HG03575 (cell line): Measurements from ENCODE around the gene RBMS3.

Experiments used
- ATAC-seq: cut with Tn5 transposase; IDR thresholded peaks from one replicate; pipeline ENCODE4 v1.9.1; 2021; ENCODE audit not compliant: unreplicated experiment, insufficient number of reproducible peaks, low FRiP score; ENCODE audit errors: extremely low read depth

RBMS3 gene

DNA sequence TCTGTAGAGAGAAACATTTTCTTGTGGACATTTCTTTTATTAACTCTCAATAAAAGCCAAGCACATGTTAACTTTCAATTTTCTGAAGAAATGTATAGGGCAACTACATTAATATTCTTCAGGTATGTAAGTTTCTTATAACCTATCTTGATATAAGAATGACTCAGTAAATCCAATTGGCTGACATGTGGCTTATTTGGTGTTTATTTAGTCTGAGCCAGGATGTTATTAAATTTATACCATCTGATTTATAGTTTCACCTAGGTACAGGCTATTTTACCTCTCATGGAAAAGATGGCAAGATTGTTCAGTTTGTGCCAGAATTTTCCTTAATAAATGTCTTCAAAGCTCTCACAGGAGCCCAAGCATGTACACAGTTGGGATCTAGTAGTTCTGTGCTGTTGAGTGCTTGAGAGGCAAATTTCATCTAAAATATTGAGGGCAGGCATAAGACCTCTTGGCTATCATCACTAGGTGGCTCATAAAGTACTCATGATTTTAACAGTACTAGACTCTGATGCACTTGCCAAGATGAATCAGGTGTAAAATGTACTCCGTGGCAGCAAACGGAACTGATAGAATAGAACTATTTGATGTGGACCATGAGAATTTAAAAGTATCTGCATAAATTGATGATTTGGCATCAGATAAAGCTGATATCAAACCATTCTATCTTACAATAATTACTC, 631.9 kb downstream of the RBMS3 start:
- no peak for ATAC-seq

DNA sequence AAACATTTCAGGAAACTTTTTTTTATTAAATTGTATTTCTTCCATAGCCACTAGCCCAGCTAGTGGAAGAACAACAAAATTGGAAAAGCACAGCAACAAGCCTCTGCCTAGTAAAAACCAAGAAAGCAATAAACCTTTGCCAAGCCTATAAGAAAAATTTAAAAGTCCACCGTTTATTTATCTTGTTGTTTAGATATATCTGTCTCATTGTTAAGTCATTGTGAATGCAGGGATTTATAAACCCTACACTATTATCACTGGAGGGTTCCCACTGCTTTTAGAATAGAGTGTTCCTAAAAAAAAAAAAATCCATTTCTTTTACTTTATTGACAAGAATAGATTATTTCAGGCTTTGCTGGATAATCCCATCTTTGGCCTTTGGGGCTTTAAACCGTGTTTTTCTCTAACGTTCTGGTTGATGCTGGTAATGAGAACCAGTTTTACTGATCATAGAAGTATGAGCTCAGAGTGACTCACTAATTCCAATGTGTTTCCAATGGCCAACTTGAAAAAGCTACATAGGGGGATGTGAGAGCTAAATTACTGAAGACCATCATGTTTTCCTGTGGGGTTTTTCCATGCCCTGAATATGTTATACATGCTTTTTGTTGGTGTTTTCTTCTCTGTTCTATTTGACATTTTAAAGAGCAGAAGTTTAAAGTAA, 634.1 kb downstream of the RBMS3 start:
- ATAC-seq = no peak

DNA sequence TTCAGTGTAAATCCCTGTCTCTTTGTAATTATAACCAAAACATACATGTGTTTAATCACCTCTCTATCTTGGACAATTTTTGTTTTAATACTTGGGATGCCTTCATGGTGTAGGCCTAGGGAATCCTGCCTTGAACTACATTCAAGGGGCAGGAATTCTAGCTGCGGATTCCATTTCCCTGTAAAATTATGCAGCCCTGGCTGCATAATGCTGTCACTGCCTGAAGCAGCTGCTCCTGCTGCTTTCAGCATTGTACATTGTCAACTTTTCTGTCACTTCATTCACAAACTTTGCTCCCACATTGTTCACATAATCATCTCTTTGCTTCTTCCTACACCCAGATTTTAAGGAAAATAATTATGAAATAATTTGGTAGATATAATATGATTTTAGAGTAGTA, 638.7 kb downstream of the RBMS3 start:
- ATAC-seq = no peak

DNA sequence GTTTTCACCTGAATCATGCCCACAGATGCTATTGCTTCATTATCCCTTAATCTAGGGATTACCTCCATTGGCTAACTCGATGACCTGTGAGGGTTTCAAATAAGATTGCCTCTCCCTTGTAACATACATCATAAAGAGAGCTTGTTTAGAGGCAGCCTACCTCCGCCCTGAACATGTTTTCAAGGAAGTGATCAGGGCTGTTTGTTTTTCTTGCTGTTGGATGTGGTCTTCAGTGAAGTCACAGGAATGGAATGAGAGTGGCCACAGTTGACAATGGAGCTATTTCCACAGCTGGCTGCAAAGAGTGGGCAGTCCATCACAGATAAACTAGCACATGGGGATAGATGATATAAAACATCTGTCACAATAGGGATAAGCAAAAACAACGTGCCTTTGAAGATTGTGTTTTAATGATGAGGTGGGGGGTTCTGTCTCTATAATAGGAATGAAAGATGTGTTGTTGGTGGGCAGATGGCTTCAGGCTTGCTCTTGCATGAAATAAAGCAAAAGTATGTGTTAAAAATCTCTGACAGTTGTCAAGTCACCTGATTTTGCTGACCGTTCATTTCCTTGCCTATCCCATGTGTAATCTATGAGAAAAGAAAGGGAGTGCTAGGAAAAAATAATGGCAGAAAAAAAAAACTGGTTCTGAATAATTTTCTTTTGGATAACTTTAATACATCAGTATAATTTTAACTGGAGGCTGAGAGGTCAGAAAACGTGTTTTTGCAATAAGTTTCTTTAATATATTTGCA, 642.3 kb downstream of the RBMS3 start:
- ATAC-seq = no peak

DNA sequence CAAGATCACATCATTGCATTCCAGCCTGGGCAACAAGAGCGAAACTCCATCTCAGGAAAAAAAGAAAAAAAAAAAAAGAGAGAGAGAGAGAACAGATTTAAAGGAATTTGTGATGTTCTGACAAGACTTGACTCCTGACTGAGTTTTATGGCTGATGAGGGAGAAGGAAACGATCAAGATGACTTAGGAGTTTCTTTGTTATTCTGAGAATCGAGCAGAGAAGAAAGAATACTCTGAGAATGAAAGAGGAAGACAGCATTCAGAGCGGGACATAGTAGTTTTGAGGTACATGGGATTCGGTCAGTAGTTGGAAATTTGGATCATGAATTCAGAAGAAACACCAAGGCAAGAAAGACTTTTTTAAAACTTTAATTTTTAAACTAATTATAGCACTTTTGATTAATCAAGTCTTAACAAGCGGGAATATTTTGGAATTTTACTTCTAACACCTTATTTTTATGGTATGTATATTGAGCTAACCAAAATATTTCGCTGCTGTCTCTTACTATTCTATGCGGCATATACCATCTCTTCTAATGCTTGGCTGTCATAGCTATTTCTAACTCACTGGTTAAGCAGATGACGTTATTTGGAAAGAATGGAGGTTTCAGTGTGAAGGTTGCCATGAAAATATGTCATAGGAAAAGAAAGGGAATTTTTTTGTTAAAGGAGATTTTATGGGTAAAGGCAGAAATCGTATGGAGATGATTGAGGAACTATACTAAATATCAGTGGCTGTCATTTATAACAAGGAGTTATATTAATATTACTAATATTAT, 644.1 kb downstream of the RBMS3 start:
- ATAC-seq = no peak

DNA sequence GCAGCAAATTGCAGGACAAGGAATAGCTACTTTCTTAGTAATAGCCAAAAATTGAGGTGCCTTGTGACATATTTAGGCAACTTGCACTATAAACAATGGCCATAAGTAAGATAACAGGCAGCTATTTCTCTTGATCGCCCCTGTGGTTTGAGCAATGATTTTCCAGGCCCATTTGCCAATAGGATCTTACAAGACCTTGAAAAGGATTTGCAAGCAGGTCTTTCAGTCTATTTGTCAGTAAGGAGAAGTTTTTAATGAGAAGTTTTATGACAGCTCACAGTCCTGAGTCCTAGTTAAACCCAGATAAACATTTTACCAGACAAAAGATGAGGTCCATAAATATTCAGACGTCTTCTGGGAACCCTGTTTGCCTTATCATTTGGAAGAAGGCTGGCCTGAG, 645.5 kb downstream of the RBMS3 start:
- no peak for ATAC-seq

DNA sequence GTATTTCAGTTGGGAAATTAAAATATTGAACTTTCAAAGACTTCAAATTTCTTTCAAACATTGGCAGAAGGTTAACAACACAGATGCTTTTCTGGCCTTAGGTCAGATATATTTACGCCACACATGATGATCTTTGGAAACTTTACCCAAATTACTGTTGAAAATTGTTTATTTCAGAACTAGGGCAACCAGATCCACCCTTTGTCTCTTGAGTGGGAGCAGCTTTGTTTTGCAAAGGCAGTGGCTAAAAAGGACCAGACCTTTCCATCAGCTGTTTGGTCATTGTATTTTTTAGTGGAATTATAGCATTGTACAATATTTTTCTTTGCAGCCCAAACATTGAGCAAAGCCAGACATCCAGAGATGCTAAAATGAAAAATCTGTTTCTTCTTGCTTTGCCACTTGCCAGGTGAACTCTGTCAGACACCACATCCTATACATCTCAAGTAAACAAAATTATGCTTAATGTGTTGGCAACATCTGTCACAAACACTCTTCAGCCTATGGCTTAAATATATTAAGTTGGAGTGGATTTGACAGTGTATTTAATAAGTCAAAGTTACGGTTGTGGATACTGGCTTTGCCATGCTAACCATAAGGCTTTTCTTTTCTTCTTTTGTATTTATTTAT, 651.9 kb downstream of the RBMS3 start:
- ATAC-seq = no peak

DNA sequence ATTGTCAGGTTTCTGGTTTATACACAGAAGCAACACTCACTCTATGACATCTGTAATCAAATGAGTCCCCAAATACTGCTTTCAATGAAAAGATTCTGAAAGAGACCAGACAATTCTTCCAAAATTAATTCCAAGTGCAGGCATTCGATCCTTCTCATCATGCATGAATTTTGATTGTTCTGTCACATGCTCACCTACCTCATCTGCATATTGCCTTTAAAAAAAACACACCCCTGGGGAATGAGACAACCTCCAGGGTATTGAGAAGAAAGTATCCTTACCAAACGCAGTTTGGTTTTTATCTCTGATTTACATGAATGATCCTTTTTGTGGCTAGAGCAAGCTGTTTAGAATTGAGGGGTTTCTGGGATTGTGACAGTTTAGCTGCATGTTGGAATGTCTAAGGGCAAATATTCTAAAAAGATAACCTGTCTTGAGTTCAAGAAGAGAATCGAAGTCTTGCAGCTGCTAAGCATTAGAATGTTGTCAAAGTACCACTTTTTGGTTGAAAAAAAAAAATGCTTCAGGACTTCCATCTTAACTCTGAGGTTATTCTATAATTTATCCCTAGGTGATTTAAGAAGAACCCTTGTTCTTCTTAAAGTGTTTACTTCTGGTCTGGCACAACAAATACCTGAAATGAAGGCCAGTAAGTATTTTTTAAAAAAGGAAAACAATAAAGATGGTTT, 653.1 kb downstream of the RBMS3 start:
- ATAC-seq = no peak

DNA sequence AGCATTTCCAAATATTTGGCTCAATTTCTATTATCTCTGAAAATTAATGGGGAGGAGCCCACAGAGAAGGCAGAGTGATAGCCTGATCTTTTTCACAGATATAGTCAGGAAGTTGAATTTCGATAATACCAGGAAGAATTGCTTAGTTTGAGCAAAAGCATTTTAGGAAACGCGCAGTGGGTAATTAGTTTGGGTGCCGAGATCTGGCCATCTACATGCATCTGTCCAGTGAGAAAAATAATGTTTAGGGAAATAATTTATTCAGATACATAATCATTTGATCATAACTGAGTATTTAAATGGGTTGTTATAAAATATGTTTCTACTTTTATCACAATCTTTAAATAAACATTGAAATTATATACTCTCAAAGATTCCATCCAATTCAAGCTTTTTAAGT, 653.9 kb downstream of the RBMS3 start:
- no peak for ATAC-seq

DNA sequence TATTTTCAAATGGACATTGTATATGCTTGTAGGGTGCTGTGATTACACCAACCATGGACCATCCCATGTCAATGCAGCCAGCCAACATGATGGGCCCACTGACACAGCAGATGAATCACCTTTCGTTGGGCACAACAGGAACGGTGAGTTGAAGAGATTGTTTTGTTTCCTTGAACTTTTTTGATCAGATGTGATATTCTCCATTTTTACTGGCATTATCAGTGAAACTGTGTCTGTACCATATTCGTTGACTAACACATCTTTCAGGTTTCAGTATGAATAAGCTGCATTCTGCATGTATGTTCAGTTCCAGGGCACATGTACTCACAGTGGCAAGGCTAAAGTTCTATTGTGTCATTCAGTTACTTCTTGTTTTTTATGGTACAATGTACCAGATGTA, 655.2 kb downstream of the RBMS3 start:
- ATAC-seq = peak; percentile 86

DNA sequence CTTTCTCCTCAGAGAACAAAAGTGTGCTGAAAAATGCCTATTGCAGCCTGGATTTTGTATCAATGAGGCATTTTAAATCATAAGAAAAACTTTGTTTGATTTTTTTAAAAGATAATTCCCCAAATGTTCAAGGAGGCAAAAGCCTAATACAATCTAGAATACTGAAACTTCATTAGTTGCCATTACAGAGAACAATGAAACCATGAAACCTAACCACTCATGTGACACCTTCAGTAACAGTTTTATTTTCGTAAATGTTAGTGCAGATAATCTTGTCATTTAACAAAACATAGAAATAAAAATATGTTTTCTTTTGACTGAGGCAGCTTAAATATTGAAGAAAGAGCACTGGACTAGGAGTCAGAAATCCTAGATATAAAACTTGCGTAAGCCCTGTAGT, 655.9 kb downstream of the RBMS3 start:
- no peak for ATAC-seq

DNA sequence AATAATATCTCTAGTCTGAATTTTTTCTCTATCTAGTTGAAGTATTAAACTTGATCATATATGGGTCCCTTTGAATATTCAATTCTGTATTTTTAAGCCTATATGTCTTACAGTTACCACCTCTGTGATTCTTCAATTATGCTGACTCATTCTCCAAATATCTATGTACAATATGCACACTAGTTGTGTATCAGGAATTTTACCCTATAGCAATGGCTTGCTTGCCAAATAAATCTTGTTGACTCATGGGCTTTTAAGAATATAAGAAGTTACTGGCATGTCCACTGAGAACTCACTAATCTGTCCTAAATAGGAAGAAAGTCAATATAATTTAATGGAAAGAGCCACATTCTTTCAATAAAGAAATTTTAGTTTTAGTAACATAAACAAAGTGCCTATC, 656.3 kb downstream of the RBMS3 start:
- no peak for ATAC-seq

DNA sequence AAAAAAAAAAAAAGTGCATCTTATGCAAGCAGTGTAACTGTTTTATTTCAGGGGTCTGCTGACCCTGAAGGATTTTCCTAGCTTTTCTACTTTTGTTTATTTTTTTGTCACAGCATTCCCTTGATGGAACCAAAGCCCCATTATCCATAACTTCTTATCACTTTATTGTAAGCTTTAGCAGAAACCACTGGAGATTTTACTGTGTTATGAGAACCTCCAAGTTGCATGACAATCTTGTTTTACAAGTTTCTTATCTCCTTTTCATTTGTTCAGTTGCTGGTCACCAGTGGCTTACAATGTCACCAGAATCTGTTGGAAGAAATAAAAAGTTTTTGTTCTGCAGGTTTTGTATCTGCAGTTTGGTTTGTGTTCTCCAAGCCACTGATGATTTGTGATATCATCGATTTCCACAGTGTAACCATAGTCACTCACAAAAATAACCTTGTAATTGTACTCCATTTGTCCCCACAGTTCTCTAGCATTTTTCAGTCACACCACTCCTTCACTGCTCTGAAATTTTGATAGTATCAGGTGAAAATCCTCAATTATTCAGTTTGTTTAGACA, 660.0 kb downstream of the RBMS3 start:
- no peak for ATAC-seq

DNA sequence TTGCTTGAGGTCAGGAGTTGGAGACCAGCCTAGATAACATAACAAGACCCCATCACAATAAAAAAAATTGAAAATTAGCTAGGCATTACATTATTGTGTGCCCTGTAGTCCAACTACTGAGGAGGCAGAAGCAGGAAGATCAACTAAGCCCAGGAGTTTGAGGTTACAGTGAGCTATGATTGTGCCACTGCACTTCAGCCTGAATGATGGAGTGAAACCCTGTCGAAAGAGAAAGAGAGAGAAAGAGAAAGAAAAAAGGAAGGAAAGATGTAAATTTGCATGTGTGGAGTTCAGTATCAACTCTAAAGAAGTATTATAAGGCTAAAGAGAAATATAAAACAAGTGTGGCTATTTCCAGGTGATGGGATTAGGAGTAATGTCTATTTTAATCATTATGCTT, 661.4 kb downstream of the RBMS3 start:
- ATAC-seq = no peak

DNA sequence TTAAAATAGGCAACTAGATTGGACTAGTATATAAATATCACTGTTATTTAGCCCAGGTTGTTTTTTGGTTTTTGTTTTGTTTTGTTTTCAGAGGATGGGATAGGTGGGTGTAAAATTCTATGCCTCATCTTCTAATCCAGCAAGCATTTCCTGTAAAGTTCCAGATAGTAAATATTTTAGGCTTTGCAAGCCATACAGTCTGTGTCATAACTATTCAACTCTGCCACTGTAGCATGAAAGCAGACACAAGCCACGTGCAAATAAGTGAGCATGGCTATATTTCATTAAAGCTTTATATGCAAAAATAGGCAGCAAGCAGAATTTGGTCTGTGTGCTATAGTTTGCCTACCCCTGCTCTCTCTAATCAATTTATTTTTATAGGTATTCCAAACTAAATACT, 668.3 kb downstream of the RBMS3 start:
- no peak for ATAC-seq

DNA sequence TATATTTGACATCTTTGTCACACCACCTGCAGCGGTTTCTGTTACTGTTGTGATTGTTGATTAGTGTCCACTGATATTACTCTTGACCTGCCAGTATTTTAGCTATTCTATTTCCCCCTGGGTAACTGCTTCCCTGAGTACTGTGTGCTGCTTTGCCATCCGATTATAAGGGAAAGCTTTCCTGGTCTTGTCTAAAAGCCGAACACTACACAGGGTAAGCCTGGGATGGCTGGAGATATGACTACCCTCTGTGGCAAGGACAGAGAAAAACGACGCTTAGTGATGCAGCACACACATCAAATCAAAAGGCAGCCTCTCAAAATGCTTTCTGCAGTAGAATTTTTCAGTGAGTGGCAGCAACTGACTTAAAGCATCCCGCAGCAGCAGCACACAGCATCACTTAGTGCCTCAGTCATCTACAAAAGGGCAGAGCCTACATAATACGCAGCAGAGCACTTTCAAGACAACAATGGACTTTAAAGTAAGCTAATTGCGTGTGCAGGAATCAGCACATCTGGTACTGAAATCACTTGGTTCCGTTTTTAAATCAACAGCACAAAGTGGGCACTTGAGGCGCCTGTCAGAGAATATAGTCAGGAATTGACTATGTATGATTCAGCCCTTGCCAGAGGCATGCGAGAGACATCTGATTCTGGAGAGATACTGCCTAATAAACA, 669.2 kb downstream of the RBMS3 start:
- no peak for ATAC-seq

DNA sequence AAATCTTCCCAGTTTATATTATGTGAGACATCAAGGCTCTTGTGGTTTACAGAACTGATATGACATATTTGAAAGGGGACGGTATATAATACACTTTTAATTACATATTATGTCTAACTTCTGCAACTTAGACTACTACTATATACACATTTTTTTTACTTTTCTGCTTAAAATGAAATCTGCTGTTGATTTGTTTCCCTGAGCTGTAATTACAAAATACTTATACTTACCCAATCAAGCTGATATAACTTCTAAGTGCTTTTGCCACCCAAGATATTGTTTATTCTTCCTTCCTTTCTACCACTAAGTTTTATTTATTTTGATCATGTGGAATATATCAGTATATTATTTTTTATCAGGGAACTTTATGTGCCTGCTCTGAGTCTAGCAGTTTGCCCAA, 671.6 kb downstream of the RBMS3 start:
- ATAC-seq = no peak

DNA sequence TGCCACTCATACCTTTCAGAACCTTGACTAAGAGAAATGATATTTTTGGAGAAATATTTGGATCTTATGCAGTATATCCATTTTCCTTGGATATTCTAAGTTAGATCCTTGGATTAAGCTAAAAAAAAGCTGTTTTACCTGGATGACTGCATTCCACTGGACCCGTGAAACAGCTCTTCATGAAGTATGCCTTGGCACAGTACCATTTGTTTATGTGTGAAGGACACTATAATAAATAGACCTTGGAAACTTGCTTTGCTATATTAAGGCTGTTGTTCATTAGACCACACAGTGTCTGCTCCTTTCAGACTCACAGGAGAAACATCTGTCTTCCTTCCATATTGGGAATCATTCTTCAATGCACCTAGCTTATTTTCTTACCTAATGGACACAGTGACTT, 674.5 kb downstream of the RBMS3 start:
- ATAC-seq = no peak
